Stimulated activated CD4-positive, alpha-beta T cell treated with anti-CD3 and anti-CD28 coated beads, Interleukin-2, amount 100 ng/mL, for 24 hours (primary cell): ENCODE measurements around the gene LRRC1.

ENCODE experiments used
- DNase-seq, 2 donors: peaks; one replicate each; pipeline ENCODE4 v3.0.0-alpha.2; 2020

Gene LRRC1

GRCh38 chr6:53896196-53896595 lies 101.4 kb downstream of the LRRC1 start:
- no peak for DNase-seq

GRCh38 chr6:53898026-53898795 lies 103.4 kb downstream of the LRRC1 start:
- no peak for DNase-seq

DNA sequence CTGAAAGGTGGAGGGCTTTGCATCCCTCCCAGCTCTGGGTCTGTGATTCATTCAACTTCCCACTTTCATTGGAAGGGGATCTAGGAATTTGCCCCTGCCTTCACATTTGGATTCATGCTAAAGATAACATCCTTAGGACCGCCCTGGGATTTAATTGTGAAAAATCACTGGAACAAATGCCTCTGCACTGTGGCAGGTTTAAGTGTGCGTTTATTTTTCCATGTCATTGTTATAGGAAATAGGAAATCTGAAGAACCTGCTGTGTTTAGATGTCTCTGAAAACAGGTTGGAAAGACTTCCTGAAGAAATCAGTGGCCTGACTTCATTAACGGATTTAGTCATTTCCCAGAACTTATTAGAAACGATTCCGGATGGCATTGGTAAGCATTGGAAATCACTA lies 104.7 kb downstream of the LRRC1 start:
- DNase-seq, result no peak

GRCh38 chr6:53903357-53903756 lies 108.6 kb downstream of the LRRC1 start:
- no peak for DNase-seq

GRCh38 chr6:53906103-53906502 lies 111.3 kb downstream of the LRRC1 start:
- DNase-seq, result no peak

GRCh38 chr6:53906842-53907241 lies 112.0 kb downstream of the LRRC1 start:
- no peak for DNase-seq

- no peak for DNase-seq
Observed at GRCh38 chr6:53910834-53911233, 116.0 kb downstream of the LRRC1 start.

DNA sequence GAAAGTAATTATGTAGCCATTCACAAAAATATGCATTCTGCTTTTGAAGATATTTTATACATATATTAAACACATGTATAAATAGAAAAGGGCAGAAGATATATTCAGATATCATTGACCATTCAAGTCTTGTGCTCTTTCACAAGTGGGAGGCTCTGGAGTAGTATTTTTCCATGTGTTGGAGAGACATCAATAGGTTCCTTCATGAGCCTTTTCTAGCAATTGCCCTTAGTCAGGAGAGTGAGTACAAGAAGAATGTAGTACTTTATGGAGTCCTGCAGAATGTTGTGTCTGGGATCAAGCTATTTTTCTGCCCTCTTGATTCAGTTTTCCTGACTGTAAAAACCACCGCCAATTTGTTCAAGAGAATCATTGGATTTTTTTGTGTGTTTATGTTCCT lies 117.9 kb downstream of the LRRC1 start:
- DNase-seq, result no peak

DNA sequence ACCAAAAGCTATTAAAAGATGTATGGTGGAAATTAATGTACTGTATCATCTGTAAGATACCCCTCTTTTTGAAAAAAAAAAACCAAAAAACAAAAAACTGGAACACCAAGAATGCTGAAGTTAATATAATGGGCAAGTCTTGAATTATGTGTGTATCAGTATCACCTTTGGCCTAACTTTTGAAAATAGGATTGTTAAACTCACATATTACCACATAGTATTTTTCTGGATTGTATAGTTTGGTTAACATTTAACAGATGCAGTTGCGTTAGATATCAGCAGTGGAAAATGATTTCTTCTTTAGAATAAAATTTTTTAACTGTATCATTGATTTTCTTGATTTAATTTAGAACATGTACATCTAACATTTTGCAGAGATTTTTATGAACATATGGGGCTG lies 118.5 kb downstream of the LRRC1 start:
- DNase-seq, result no peak

GRCh38 chr6:53915026-53915691 lies 120.4 kb downstream of the LRRC1 start:
- no peak for DNase-seq

GRCh38 chr6:53916804-53917463 lies 122.1 kb downstream of the LRRC1 start:
- DNase-seq, result no peak

DNA sequence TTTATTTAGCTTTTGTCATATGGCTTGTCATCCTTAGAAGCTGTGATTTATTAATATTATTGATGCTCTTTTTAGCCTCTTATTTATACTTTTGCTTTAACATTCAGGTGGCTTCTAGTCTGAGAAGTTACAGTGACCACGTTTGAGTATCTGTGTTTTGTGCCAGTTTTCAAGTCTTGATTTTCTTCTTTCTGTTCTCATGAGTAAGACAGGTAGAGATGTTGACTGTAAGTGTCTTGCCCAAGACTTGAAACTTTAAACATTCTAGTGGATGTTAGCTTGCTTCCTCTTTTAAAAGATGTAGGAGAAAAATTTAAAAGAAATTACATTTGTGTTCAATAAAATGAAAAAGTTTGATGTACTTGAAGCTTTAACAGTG lies 122.6 kb downstream of the LRRC1 start:
- no peak for DNase-seq

- DNase-seq, result no peak
Observed at GRCh38 chr6:53918854-53919510, 124.2 kb downstream of the LRRC1 start.

- no peak for DNase-seq
Observed at GRCh38 chr6:53919881-53920360, 125.1 kb downstream of the LRRC1 start.

GRCh38 chr6:53920881-53921280 lies 126.1 kb downstream of the LRRC1 start:
- no peak for DNase-seq

GRCh38 chr6:53921639-53922038 lies 126.8 kb downstream of the LRRC1 start:
- no peak for DNase-seq

DNA sequence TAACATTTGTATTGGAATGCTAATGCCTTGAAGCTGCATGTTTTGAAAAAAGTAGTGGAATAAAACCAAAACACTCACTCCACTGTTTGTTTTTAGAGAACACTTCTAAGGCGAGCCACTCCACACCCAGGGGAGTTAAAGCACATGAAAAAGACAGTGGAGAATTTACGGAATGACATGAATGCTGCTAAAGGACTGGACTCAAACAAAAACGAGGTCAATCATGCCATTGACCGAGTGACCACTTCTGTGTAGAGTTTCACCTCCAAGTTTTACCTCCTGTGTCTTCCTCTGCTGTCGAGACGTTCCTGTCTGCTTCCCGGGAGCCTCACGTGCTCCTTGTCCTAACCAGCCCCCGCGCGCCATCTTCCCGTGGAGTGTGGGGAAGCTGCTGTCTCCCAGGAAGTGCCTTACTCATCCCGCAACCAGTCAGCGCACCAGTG lies 127.8 kb downstream of the LRRC1 start:
- DNase-seq, result no peak

DNA sequence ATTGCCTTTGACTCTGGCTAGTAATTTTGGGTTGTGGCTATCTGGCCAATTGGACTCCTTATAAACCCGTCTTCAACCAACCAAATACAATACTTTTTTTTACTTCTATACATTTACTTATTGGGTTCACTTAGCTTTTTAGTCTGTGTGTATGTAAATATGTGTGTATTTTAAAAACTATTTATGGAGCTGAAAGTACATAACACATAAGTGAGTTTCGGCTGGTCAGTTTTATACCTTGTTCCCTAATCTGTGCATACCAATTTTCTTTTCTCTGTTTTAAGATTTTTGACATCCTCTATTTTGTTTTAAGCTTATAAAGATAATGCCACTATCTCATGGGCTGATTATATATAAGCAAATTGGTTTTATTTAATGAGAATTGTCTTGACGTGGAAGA lies 129.5 kb downstream of the LRRC1 start:
- no peak for DNase-seq

DNA sequence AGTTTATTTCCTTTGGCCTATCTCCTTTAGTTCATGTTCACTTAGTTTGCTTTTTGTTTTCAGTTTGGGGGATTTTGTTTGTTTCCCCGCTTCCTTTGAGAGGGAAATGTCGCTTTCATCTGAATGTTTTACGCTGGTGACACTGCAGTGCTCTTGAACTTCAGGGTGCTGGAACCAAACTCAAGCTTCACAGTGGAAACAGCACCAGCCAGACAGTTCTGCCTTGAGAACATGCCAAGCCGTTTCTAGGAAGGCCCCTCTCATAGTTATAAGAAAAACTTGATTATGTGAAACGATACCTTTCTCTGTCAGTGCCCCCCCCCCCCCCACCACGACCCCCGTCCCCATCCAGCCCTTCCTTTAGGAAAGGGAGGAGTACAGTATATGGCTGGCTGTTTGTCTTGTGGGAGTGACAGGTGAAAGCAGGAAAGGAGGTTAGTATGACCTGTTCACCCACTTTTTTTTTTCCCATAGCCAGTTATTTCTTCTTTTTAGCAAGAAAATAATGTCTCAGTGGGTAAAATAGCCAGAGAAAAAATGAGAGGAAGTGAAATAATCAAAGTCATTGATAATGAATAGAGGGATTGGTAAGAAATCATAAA lies 130.1 kb downstream of the LRRC1 start:
- DNase-seq, result no peak

DNA sequence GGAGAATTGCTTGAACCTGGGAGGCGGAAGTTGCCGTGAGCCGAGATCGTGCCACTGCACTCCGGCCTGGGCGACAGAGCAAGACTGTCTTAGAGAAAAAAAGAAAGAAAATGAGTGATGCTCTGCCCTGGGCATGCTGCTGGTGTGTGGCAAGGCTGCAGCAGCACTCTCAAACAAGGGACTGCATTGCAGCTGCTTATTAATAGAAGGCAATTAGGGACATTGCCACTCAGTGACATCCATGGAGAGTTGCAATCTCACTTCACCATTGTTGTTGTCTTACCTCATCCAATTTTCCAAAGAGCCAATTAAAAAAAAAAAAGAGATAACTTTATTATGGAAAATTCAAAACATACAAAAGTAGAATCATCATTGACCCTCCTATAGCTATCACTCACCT lies 131.1 kb downstream of the LRRC1 start:
- no peak for DNase-seq

GRCh38 chr6:53926505-53926904 lies 131.7 kb downstream of the LRRC1 start:
- no peak for DNase-seq

- no peak for DNase-seq
Observed at GRCh38 chr6:53928641-53929040, 133.8 kb downstream of the LRRC1 start.
